ENCODE data around the gene CD82.
"Not testable (repeated sequence)": the region's sequence is repeated elsewhere in the genome, so short reads cannot be mapped to it uniquely, and the experiment has no call there.

DNA sequence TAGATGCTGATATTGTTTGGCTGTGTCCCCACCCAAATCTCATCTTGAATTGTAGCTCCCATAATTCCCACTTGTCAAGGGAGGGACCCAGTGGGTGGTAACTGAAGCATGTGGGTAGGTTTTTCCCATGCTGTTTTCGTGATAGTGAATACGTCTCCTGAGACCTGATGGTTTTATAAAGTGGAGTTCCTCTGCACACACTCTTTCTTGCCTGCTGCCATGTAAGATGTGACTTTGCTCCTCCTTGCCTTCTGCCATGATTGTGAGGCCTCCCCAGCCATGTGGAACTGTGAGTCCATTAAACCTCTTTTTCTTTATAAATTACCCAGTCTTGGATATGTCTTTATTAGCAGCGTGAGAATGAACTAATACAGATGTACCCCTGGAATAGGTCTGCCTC is 95.1 kb downstream of the CD82 start:
- TF ChIP-seq, protein P1, sequence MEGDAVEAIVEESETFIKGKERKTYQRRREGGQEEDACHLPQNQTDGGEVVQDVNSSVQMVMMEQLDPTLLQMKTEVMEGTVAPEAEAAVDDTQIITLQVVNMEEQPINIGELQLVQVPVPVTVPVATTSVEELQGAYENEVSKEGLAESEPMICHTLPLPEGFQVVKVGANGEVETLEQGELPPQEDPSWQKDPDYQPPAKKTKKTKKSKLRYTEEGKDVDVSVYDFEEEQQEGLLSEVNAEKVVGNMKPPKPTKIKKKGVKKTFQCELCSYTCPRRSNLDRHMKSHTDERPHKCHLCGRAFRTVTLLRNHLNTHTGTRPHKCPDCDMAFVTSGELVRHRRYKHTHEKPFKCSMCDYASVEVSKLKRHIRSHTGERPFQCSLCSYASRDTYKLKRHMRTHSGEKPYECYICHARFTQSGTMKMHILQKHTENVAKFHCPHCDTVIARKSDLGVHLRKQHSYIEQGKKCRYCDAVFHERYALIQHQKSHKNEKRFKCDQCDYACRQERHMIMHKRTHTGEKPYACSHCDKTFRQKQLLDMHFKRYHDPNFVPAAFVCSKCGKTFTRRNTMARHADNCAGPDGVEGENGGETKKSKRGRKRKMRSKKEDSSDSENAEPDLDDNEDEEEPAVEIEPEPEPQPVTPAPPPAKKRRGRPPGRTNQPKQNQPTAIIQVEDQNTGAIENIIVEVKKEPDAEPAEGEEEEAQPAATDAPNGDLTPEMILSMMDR (IDR thresholded peaks at IDR 0.05) = not testable (repeated sequence)
- not testable (repeated sequence) for TF ChIP-seq POLR2A (IDR thresholded peaks at IDR 0.05)
